HG03135 (cell line): ENCODE measurements around the gene FAM217A.
"Not testable (repeated sequence)": the region's sequence is repeated elsewhere in the genome, so short reads cannot be mapped to it uniquely, and the experiment has no call there.

ENCODE experiments used
- ATAC-seq: cut with Tn5 transposase; IDR thresholded peaks from one replicate; pipeline ENCODE4 v1.9.1; 2021; ENCODE audit warnings: mild to moderate bottlenecking, moderate library complexity; ENCODE audit not compliant: unreplicated experiment

FAM217A gene, protein sequence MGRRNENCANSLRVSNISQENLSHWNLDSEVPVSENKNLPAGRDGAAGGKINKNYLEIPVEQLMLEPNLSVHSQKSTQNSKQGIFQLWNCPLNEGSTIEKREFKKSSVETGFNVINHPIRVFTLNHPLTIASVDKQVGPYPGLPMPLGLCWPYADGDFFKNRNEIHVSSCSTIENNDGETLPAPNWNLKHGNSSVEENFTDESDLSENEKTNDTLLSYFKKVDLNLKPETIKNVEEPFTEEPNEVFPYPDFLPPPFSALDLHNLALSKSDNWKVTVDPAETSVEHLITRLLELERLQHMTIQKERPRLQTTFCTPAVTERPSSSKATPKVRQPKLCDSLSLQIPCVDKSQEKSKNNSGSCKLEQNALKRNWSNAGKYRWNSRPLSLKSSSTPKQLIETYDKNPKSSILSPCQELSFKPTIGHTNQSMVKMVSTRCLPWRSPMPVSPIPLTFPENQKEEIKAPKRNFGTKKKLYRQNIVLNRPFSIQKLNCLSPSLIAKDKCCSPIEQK

DNA sequence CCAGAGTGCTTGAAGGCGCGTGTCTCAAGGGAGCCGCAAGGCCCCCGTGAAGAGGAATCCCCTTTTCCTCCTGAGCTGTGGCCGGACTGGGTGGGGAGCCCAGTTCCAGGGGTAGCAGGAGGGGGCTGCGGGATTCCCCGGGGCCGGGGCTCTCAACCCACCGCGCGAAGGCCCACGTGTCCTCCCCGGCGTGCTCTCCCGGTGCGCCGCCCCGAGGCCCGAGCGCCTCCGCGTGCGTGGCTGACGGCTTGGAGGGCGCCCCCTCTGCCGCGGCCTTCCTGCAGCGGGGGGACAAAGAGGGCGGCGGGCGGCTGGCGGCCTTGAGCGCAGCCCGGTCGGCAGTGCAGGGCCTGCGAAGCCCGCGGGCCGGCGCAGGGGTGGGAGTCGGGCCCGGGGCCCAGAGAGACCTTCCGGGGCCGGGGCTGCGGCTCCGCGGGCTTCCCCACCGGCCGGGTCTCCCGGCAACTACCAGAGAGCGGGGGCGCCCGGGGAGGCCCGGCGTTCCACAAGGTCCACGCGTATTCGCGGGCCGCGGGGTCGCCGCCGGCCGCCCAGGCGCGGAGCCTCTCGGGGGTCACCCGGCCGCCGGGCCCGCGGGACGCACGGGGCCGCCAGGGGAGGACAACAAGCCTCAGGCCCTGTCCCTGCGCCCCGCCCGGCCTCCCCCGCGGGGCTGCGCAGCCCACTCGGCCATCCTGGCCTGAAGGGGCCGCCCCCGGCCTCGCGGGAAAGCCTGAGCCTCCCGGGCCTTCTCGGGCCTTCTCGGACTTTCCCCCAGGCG is at the start of gene FAM217A:
FAM217A (minus strand) TSS at position 447 of the 781 bp plus-strand sequence. CDS start 1,723 bp downstream, outside the sequence.
- ATAC-seq, result no peak

DNA sequence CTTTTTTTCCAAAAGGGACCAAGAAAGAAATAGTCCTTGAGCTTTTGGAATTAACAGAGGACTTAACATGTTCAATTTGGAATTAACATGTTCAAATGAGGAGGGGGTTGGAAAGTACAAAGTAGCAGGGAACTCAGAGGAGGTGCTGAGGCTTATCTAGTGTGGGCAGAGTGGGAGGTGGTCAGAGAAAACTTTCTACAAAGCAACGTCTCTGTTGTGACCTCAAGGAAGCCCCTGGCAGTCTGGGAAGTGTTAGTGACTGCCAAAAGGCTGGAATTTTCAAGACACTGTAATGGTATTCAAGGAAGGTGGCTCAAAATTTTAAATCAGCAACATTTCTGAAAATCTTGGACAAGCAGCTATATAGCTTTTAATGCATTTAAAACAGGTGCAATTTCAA is 49.1 kb upstream of the FAM217A start:
- ATAC-seq, result no peak

DNA sequence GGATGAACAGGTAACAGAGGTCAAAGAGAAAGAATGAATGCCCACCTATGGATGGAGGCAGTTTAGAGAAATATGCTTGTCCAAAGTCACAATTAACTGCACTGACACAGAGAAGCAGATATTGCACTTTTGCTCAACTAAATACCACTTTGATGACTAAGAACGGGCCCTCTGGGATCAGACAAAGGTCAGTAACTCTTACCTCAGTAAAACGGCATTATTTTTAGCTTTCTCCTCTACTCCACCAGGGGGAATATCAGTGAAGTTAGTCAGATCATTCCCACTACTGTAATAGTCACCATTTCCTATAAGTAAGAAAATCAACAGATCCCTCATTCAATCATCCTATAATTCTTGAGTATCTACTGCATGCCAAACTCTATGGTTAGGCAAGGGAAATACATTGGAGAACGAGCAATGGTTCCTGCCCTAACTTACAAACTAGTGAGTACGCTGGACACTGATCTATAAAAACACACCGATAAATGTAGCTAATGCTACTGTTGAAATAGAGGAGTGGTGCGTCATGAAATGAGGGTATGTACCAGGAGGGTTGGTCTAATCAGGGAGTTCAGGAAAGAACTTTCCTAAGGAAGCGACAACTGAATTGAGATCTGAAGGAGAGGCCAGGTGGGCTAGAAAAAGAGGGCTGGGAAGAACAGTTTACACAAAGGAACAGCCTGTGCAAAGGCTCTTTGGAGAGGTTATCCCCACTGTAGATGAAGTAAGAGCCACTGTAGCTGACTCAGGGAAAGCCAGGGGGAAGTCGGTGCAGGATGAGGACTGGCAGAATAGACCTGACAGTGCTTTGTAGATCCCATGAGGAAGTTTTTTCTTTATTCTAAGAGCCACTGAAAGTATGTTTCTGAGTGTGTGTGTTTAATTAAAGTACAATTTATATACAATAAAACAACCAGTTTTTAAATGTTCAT is 47.3 kb upstream of the FAM217A start:
- ATAC-seq, result no peak

DNA sequence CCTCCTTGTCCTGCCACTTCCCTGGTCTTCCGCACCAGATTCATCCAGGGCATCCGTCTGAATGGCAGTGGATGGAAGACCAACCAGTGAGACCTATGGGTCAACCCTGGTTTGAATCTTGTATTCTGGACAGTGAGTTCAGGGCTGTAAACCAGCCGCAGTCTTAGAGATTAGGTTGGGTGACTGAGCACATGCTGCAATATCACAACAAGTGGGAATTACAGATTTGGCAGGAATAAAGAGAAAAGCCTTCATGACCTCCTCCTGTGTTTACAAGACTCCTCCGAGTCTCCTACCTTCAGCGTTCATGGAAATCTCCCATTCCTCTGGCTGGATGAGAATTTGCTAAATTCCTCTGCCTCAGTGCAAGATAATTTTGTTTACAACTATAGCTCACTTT is 46.6 kb upstream of the FAM217A start:
- ATAC-seq, result no peak

DNA sequence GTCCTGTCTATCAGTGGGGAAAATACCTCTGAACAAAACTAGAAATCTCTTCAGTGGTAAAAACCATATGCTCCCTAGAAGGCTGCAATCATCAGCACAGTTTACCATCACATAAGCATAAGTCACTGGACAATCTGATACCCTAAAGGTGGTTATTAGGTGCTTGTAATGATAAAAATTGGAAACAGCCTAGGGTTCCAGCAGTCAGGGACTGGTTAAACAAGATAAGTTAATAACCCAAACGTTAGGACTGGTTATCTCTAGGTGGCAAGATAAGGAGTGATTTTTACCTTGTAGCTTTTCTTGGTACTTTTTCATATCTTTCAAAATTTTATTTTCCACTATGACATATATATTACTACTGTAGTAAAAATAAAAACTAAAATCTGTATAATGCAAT is 45.4 kb upstream of the FAM217A start:
- no peak for ATAC-seq

DNA sequence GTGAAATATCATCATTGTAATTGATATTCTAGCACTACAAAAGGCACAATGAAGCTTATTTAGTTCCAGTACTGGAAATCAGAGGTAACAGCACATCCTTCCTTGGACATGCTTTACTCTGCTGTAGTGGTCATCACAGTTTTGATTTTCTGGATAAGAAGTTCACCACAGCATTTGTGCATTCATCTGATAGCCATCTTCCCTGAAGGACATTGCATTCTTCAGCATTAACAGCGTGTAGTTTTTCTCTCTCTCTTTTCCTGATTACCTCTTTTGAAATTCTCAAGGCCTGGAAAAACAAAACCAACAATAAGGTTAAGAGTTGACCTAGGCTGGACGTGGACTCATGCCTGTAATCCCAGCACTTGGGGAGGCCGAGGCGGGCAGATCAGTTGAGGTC is 36.8 kb upstream of the FAM217A start:
- no peak for ATAC-seq

DNA sequence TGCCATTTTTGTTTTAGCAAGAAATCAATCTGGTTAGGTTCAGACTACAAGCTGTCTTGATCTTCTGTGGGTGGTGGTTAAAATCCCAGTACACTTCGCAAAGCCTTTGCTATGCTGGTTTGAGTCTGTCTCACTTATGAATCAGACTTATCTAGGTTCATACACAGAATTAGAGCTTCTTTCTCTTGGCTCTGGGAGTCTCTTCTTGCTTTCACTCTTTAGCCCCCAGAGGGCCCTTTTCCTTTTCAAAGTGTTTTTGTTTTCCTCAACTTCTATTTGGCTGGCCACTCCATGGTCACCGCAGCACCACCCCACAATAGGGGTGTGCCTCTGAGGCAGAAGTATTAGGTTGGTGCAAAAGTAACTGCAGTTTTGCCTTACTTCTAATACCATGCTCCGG is 35.2 kb upstream of the FAM217A start:
- no peak for ATAC-seq

DNA sequence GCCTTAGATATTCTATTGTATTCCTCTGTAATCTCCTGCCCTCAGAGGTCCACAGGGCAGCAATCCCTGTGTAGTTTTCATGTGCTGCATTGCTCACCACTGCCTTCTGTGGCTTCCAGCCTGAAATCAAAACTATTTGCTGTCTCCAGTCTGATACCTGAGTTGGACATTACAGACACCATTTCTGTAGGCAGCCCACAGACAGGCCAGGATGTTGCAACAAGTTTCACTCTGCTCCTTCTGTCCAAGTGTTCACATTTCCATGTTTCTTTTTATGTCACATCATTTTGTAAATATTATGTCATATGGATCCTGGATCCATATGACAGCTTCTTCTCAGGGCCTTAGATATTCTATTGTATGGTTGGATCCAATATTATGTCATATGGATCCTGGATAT is 34.7 kb upstream of the FAM217A start:
- no peak for ATAC-seq

DNA sequence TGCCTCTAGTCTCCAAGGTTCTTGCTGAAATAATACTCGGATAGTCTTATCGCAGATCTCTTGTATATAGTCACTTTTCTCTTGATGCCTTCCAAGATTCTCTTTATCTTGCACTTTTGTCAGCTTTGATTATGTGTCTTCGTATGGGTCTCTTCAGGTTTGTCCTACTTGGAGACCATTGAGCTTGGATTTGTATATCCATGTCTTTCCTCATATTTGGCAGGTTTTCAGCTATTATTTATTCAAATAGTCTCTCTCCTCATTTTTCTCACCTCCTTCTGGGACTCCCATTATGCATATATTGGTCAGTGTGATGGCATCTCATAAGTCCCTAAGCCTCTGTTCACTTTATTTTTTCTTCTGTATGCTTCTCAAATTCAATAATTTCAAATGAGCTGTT is 33.4 kb upstream of the FAM217A start:
- no peak for ATAC-seq

DNA sequence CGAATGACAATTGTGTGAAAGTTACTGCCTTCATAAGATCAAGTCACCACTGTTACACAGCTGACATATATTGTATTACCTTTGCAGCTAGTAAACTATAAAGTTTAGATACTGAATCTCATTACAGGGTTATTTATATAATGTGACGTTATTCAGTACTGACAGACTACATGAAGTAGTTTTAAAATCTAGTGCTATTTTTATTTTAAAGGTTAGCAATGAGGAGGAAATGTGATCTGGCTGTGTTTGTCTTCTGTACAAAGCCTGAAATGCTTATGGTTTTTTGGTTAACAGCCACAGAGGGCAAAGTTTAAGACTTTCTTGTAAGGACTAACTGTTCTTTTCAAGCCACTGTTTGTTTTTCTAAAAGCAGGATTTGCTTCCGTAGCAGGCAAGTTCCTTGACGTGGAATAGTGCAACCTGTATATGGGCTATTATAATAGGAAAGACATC is 30.5 kb upstream of the FAM217A start:
- not testable (repeated sequence) for ATAC-seq

DNA sequence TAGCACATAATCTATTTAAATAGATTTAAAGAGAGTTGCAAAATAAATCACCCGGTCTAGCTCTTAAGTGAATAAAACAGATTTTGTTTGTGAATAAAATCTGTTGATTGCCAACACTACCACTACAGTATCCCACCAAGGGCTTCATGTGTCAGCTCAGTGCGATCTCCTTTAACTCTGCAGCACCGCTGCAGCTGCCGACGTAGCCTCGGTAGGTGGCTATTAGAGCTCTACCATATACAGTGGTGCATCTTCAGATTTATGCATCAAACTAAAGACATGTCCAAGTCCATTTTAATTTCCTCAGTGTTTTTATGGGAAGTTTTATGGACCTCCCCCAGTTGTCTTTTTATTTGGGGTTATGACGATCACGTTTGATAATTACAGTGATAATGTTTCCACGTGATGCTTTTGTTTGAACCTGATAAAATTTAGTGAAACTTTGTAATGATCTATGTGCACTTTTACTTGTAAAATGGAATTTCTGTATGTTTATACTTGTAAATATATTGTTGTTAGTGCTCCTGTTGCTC is 29.7 kb upstream of the FAM217A start:
- ATAC-seq, result no peak

DNA sequence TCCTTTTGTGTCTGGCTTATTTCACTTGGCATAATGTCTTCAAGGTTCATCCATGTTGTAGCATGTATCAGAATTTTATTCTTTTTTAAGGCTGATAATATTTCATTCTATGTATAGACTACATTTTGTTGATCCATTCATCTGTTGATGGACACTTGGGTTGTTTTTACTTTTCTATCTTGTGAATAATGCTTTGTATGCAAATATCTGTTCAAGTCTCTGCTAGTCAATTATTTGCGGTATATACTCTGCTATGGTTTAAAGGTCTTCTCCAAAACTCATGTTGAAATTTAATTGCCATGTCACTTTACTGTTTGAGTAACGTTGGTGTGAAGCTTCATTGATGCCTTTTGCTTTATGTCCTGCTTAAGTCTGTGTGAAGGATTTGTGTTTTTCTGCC is 28.9 kb upstream of the FAM217A start:
- no peak for ATAC-seq

DNA sequence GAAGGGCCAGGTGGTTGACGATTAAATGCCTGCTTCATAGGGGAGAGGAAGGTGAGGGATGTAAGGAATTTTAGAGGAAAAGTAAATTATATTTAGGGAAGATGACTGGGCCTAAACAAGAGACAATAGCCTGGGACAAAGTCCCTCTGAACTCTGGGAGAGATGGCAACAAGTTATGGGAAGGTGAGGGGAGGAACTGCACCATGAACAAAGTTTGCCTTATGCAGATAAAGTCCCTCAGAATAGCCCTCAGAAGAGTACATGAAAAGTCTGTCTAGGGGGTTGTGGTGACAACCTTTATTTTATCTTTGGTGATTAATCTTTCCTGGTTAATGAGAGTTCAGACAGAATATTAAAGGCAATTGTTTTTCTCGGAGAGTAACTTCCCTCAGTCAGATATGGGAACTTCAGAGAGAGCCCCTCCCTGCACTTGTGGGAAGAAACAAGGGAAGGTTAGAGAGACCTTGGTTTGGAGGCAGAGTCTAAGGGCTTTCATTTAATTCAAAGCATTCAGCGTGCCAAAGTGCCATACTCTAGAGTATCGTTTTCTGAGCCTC is 27.1 kb upstream of the FAM217A start:
- ATAC-seq, result no peak

DNA sequence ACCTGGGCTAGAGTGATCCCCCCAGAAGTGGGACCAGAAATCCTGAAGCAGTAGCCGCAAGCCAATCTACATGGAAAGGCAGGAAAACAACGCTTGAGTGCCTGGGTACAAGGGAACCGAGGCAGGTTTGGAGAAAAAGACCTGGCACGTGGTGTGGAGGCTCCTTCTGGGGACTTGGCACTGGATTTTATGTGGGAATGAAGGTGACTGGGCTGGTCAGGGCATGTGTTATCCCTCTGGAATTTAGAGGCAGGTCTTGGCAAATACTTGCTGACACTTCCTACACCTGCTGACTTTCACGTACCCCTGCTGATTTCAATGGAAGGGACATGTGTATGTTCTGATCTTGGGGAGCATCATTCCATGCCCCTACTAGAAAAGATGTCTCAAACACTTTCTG is 25.0 kb upstream of the FAM217A start:
- ATAC-seq, result no peak

DNA sequence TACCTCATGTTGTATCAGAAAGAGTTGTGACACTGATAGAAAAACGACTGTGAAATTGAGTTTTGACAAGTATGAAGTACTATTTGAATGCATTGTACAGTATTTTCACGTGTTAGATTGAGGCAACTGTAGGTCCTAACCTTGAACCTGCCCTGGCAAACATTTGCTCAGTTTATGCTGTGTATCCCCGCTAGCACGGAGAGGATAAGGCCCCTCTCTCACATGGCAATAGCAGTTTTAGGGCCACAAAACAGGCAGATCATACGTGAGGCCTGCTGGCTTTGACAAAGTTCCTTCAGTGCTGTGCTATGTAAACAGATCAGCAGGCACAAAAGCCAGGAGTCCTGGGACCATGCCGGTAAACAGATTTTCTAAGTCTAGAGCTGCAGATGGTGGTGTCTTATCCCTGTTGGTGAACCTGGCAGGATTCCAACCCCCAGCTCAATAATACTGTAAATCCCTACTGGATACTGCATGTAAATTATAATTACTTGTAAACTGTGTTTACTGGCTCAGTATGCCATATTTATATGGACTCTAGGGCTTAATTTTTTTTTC is 23.8 kb upstream of the FAM217A start:
- no peak for ATAC-seq

DNA sequence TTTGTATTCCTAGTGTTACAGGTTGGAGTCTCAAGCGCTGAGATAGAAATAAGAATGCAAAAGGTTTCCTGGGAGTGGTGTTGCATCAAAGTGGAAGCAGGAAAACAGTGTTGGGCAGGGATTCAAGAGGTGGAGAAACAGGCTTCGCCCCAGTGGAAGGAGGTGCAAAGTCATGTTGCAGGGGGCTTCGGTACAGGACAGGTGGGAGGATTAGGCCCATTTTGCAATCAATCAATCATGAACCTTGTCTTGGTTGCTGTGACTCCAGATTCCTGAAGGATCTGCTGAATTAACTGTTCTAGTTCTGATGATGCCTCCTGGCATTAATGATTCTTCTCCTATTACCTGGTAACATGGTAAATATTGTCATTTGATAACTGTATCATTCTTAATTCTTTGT is 22.4 kb upstream of the FAM217A start:
- ATAC-seq, result no peak

DNA sequence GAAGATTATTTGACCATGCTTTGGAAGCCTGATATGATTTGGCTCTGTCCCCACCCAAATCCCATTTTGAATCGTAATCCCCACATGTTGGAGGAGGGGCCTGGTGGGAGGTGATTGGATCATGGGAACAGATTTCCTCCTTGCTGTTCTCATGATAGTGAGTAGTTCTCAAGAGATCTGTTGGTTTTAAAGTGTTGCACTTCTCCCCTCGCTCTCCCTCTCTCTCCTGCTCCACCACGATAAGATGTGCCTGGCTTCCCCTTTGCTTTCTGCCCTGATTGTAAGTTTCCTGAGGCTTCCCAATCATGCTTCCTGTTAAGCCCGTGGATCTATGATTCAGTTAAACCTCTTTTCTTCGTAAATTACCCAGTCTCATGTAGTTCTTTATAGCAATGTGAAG is 21.7 kb upstream of the FAM217A start:
- no peak for ATAC-seq

DNA sequence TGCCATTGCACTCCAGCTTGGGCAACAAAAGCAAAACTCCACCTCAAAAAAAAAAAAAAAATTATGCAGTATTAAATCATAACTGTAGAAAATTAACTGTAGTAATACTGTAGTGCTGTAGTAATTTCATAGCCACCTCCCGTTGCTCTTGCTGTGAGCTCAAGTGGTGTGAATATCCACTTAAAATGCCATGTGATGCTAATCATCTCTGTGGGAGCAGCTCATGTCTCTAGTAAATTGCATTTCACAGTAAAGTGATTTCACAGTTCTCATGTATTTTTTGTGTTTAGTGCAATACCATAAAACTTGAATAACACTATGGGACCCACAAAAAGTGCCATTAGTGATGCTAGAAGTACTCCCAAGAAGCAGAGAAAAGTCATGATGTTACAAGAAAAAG is 14.4 kb upstream of the FAM217A start:
- no peak for ATAC-seq

DNA sequence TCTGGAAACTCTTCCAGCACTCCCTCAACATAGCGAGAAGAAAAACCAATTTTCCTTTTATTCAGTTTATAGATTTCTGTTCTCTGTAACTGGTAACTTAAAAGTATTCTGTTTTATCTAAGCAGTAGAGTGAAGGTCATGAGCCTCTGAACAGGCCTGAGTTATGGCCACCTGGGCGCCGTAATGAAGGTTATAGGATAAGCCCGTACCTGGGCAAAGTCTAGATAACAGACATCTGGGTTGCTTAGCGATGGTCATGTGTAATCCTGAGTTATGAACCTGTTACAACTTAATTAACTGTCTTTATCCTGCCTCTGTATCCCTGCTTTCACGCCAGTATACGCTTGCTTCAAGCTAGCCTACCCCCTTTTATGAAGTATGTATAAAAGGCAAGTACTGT is 13.0 kb upstream of the FAM217A start:
- no peak for ATAC-seq

DNA sequence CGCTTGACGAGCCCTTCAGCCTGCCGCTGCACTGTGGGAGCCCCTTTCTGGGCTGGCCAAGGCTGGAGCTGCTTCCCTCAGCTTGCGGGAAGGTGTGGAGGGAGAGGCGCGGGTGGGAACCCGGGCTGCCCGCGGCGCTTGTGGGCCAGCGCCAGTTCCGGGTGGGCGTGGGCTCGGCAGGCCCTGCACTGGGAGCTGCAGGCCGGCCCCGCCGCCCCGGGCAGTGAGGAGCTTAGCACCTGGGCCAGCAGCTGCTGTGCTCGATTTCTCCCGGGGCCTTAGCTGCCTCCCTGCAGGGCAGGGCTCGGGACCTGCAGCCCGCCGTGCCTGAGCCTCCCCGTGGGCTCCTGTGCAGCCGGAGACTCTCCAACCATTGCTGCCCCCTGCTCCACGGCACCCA is 11.1 kb upstream of the FAM217A start:
- ATAC-seq, result not testable (repeated sequence)
